ACC112 (cell line): ENCODE measurements around the gene BCAP31.

Experiments
- H2AFZ ChIP-seq: fragments of 200-600 bp; sonication (generic); one replicate; pipeline ENCODE4 v1.6.0; 2017; ENCODE audit warnings: antibody characterized with exemption, low read length; ENCODE audit not compliant: unreplicated experiment
- H3K27ac ChIP-seq: fragments of 200-600 bp; sonication (generic); 2 replicates; pipeline ENCODE4 v1.5.1; 2014; ENCODE audit warnings: low read depth, mild to moderate bottlenecking, antibody characterized with exemption, low read length, moderate library complexity
- H3K27me3 ChIP-seq: fragments of 200-600 bp; sonication (generic); 2 replicates; pipeline ENCODE4 v1.6.1; 2014; ENCODE audit warnings: mild to moderate bottlenecking, antibody characterized with exemption, low read length, moderate library complexity, mixed read lengths; ENCODE audit not compliant: insufficient read depth
- H3K36me3 ChIP-seq: fragments of 200-600 bp; sonication (generic); 2 replicates; pipeline ENCODE4 v1.6.1; 2016; ENCODE audit warnings: mild to moderate bottlenecking, antibody characterized with exemption, low read length, moderate library complexity, mixed read lengths; ENCODE audit not compliant: insufficient read depth
- H3K4me1 ChIP-seq: fragments of 200-600 bp; sonication (generic); one replicate; pipeline ENCODE4 v1.6.1; 2016; ENCODE audit warnings: low read length, mixed read lengths; ENCODE audit not compliant: insufficient read depth, unreplicated experiment, control insufficient read depth
- H3K4me3 ChIP-seq: fragments of 200-600 bp; sonication (generic); 2 replicates; pipeline ENCODE4 v1.5.1; 2014; ENCODE audit warnings: mild to moderate bottlenecking, low read depth, low read length
- H3K79me2 ChIP-seq: fragments of 200-600 bp; sonication (generic); one replicate; pipeline ENCODE4 v1.6.0; 2016; ENCODE audit warnings: low read length; ENCODE audit not compliant: control insufficient read depth, unreplicated experiment, insufficient read depth

BCAP31 gene

GRCh38 chrX:153669901-153670731, 54.1 kb downstream of the BCAP31 start:
- Histone ChIP-seq H3K4me1 (no peaks in the 10 kb centered on the region), H2AFZ (no peak overlapping the region), H3K4me3 (no peak overlapping the region), H3K79me2 (no peaks in the 10 kb centered on the region), H3K27ac (no peak overlapping the region), H3K27me3 (peaks cover 23% of the 10 kb centered on the region), H3K36me3 (no peaks in the 10 kb centered on the region)

- Histone ChIP-seq H3K27ac (no peak overlapping the region), H3K4me3 (no peak overlapping the region), H2AFZ (no peak overlapping the region), H3K27me3 (peaks cover 30% of the 10 kb centered on the region), H3K4me1 (no peaks in the 10 kb centered on the region), H3K79me2 (no peaks in the 10 kb centered on the region), H3K36me3 (no peaks in the 10 kb centered on the region)
These were observed 54.9 kb downstream of the BCAP31 start for GRCh38 chrX:153669174-153669890.

GRCh38 chrX:153668423-153669173, 55.6 kb downstream of the BCAP31 start:
- Histone ChIP-seq H3K36me3 (no peaks in the 10 kb centered on the region), H3K4me3 (no peak overlapping the region), H3K4me1 (no peaks in the 10 kb centered on the region), H3K27me3 (peaks cover 25% of the 10 kb centered on the region), H2AFZ (no peak overlapping the region), H3K27ac (no peak overlapping the region), H3K79me2 (no peaks in the 10 kb centered on the region)

- Histone ChIP-seq H2AFZ (no peak overlapping the region), H3K27ac (no peak overlapping the region), H3K27me3 (peaks cover 24% of the 10 kb centered on the region), H3K79me2 (no peaks in the 10 kb centered on the region), H3K36me3 (no peaks in the 10 kb centered on the region), H3K4me3 (no peak overlapping the region), H3K4me1 (no peaks in the 10 kb centered on the region)
These were observed 56.2 kb downstream of the BCAP31 start for GRCh38 chrX:153667956-153668396.

- Histone ChIP-seq H3K4me3 (no peak overlapping the region), H2AFZ (no peak overlapping the region), H3K27me3 (peaks cover 23% of the 10 kb centered on the region)
These were observed 56.8 kb downstream of the BCAP31 start for GRCh38 chrX:153667281-153667955.

GRCh38 chrX:153665726-153666306, 58.4 kb downstream of the BCAP31 start:
- no peak overlapping the region for H3K4me3 ChIP-seq
- H3K4me1 ChIP-seq, result no peaks in the 10 kb centered on the region
- no peaks in the 10 kb centered on the region for H3K36me3 ChIP-seq
- no peaks in the 10 kb centered on the region for H3K79me2 ChIP-seq
- peaks cover 38% of the 10 kb centered on the region for H3K27me3 ChIP-seq
- H2AFZ ChIP-seq, result no peak overlapping the region
- no peak overlapping the region for H3K27ac ChIP-seq

More at GRCh38 chrX:153667281-153667955, 56.8 kb downstream of the BCAP31 start:
- Histone ChIP-seq H3K79me2 (no peaks in the 10 kb centered on the region), H3K27ac (no peak overlapping the region), H3K4me1 (no peaks in the 10 kb centered on the region), H3K36me3 (no peaks in the 10 kb centered on the region)

GRCh38 chrX:153662266-153662665, 61.9 kb downstream of the BCAP31 start:
- H3K36me3 ChIP-seq, result no peaks in the 10 kb centered on the region
- H3K27me3 ChIP-seq, result peaks cover 42% of the 10 kb centered on the region
- no peaks in the 10 kb centered on the region for H3K4me1 ChIP-seq
- H2AFZ ChIP-seq, result no peak overlapping the region
- H3K27ac ChIP-seq, result no peak overlapping the region
- no peaks in the 10 kb centered on the region for H3K79me2 ChIP-seq
- H3K4me3 ChIP-seq, result no peak overlapping the region

GRCh38 chrX:153659268-153659667, 64.9 kb downstream of the BCAP31 start:
- H3K27me3 ChIP-seq, result peaks cover 26% of the 10 kb centered on the region
- no peaks in the 10 kb centered on the region for H3K36me3 ChIP-seq
- H3K27ac ChIP-seq, result no peak overlapping the region
- H3K4me3 ChIP-seq, result no peak overlapping the region
- H3K4me1 ChIP-seq, result no peaks in the 10 kb centered on the region
- H2AFZ ChIP-seq, result no peak overlapping the region
- no peaks in the 10 kb centered on the region for H3K79me2 ChIP-seq

- no peaks in the 10 kb centered on the region for H3K36me3 ChIP-seq
- H3K27ac ChIP-seq, result no peak overlapping the region
- H3K79me2 ChIP-seq, result no peaks in the 10 kb centered on the region
- no peak overlapping the region for H3K4me3 ChIP-seq
- no peaks in the 10 kb centered on the region for H3K4me1 ChIP-seq
- no peak overlapping the region for H2AFZ ChIP-seq
- H3K27me3 ChIP-seq, result peaks cover 16% of the 10 kb centered on the region
These were observed 67.0 kb downstream of the BCAP31 start for GRCh38 chrX:153657161-153657560.

GRCh38 chrX:153653556-153653955, 70.6 kb downstream of the BCAP31 start:
- no peaks in the 10 kb centered on the region for H3K79me2 ChIP-seq
- H3K27ac ChIP-seq, result no peak overlapping the region
- no peak overlapping the region for H2AFZ ChIP-seq
- no peaks in the 10 kb centered on the region for H3K4me1 ChIP-seq
- peaks cover 4% of the 10 kb centered on the region for H3K27me3 ChIP-seq
- H3K36me3 ChIP-seq, result no peaks in the 10 kb centered on the region
- H3K4me3 ChIP-seq, result no peak overlapping the region
